Measurements from ENCODE around the gene MAST2.

The MAST2 gene

GRCh38 chr1:45890078-45890477 is 86.7 kb downstream of the MAST2 start:
- H3K36me3 ChIP-seq (ENCODE audit: insufficient read depth, low read length) = peaks cover 4% of the 10 kb centered on the region; the same call in 1 of the 2 replicates
- H3K4me3 ChIP-seq (ENCODE audit: low read depth, low read length, poor library complexity, severe bottlenecking) = no peak overlapping the region
- no peaks in the 10 kb centered on the region for H3K27me3 ChIP-seq (ENCODE audit: insufficient read depth, low read length)
- H3K79me2 ChIP-seq (ENCODE audit: insufficient read depth, low read length) = no peaks in the 10 kb centered on the region
- H3K27ac ChIP-seq (ENCODE audit: low read depth, low read length, poor library complexity, severe bottlenecking) = no peak overlapping the region
- no peaks in the 10 kb centered on the region for H3F3A ChIP-seq (ENCODE audit: insufficient read depth, low read length)
- H4K20me1 ChIP-seq (ENCODE audit: insufficient read depth, low read length) = no peaks in the 10 kb centered on the region
- no peak overlapping the region for H3K9ac ChIP-seq (ENCODE audit: low read length)
- TF ChIP-seq, protein P1, sequence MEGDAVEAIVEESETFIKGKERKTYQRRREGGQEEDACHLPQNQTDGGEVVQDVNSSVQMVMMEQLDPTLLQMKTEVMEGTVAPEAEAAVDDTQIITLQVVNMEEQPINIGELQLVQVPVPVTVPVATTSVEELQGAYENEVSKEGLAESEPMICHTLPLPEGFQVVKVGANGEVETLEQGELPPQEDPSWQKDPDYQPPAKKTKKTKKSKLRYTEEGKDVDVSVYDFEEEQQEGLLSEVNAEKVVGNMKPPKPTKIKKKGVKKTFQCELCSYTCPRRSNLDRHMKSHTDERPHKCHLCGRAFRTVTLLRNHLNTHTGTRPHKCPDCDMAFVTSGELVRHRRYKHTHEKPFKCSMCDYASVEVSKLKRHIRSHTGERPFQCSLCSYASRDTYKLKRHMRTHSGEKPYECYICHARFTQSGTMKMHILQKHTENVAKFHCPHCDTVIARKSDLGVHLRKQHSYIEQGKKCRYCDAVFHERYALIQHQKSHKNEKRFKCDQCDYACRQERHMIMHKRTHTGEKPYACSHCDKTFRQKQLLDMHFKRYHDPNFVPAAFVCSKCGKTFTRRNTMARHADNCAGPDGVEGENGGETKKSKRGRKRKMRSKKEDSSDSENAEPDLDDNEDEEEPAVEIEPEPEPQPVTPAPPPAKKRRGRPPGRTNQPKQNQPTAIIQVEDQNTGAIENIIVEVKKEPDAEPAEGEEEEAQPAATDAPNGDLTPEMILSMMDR (IDR thresholded peaks at IDR 0.05; ENCODE audit: low read length) = no peak
- no peak for TF ChIP-seq EZH2 (IDR thresholded peaks at IDR 0.05; ENCODE audit: borderline replicate concordance, low read length)
- no peaks in the 10 kb centered on the region for H3K9me2 ChIP-seq (ENCODE audit: low read depth, low read length)
- no peak overlapping the region for H2AFZ ChIP-seq (ENCODE audit: low read length)
- H3K4me2 ChIP-seq (ENCODE audit: low read length) = no peak overlapping the region
- H3K9me3 ChIP-seq (ENCODE audit: low read length) = no peaks in the 10 kb centered on the region
- no peaks in the 10 kb centered on the region for H3K4me1 ChIP-seq (ENCODE audit: insufficient read depth, low read length, severe bottlenecking)

DNA sequence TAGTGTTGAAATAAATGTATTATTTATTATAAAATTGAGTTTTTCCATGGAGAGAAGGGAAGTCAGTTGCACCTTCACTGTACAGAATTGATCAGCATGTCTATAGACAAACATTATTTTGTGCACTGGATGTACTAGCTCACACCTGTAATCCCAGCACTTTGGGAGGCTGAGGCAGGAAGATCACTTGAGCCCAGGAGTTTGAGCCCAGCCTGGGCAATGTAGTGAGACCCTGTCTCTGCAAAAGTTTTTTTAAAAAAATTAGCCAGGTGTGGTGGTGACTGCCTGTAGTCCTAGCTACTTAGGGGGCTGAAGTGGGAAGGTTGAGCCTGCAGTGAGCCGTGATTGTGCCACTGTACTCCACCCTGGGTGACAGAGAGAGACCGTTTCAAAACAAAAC is 87.7 kb downstream of the MAST2 start:
- Histone ChIP-seq H3K27ac (ENCODE audit: low read depth, low read length, poor library complexity, severe bottlenecking) (no peak overlapping the region), H3K4me2 (ENCODE audit: low read length) (no peak overlapping the region)

GRCh38 chr1:45892068-45892785 is 88.8 kb downstream of the MAST2 start:
- Histone ChIP-seq H3K4me2 (ENCODE audit: low read length) (no peak overlapping the region), H2AFZ (ENCODE audit: low read length) (no peak overlapping the region)

More for the DNA sequence above, 87.7 kb downstream of the MAST2 start:
- Histone ChIP-seq H2AFZ (ENCODE audit: low read length) (no peak overlapping the region), H3K9me3 (ENCODE audit: low read length) (no peaks in the 10 kb centered on the region), H3K4me1 (ENCODE audit: insufficient read depth, low read length, severe bottlenecking) (no peaks in the 10 kb centered on the region), H3F3A (ENCODE audit: insufficient read depth, low read length) (no peaks in the 10 kb centered on the region), H3K27me3 (ENCODE audit: insufficient read depth, low read length) (no peaks in the 10 kb centered on the region), H3K9me2 (ENCODE audit: low read depth, low read length) (no peaks in the 10 kb centered on the region), H3K36me3 (ENCODE audit: insufficient read depth, low read length) (peaks cover 4% of the 10 kb centered on the region; the same call in 1 of the 2 replicates), H3K79me2 (ENCODE audit: insufficient read depth, low read length) (no peaks in the 10 kb centered on the region), H3K4me3 (ENCODE audit: low read depth, low read length, poor library complexity, severe bottlenecking) (no peak overlapping the region), H3K9ac (ENCODE audit: low read length) (no peak overlapping the region), H4K20me1 (ENCODE audit: insufficient read depth, low read length) (no peaks in the 10 kb centered on the region)
- TF ChIP-seq, protein P1 (IDR thresholded peaks at IDR 0.05; ENCODE audit: low read length) = no peak
- no peak for TF ChIP-seq EZH2 (IDR thresholded peaks at IDR 0.05; ENCODE audit: borderline replicate concordance, low read length)

More at GRCh38 chr1:45892068-45892785, 88.8 kb downstream of the MAST2 start:
- peaks cover 4% of the 10 kb centered on the region; the same call in 1 of the 2 replicates for H3K36me3 ChIP-seq (ENCODE audit: insufficient read depth, low read length)
- H4K20me1 ChIP-seq (ENCODE audit: insufficient read depth, low read length) = no peaks in the 10 kb centered on the region
- no peak overlapping the region for H3K4me3 ChIP-seq (ENCODE audit: low read depth, low read length, poor library complexity, severe bottlenecking)
- H3K4me1 ChIP-seq (ENCODE audit: insufficient read depth, low read length, severe bottlenecking) = no peaks in the 10 kb centered on the region
- no peaks in the 10 kb centered on the region for H3K27me3 ChIP-seq (ENCODE audit: insufficient read depth, low read length)
- no peaks in the 10 kb centered on the region for H3K9me3 ChIP-seq (ENCODE audit: low read length)
- no peaks in the 10 kb centered on the region for H3K79me2 ChIP-seq (ENCODE audit: insufficient read depth, low read length)
- H3F3A ChIP-seq (ENCODE audit: insufficient read depth, low read length) = no peaks in the 10 kb centered on the region
- no peaks in the 10 kb centered on the region for H3K9me2 ChIP-seq (ENCODE audit: low read depth, low read length)
- TF ChIP-seq, protein P1 (IDR thresholded peaks at IDR 0.05; ENCODE audit: low read length) = no peak
- TF ChIP-seq EZH2 (IDR thresholded peaks at IDR 0.05; ENCODE audit: borderline replicate concordance, low read length) = no peak
- H3K27ac ChIP-seq (ENCODE audit: low read depth, low read length, poor library complexity, severe bottlenecking) = no peak overlapping the region
- H3K9ac ChIP-seq (ENCODE audit: low read length) = no peak overlapping the region

All from OCI-LY1 (cell line).